GM19324 (cell line): ENCODE data around the gene DNAJC24.
"Not testable (repeated sequence)": the region's sequence is repeated elsewhere in the genome, so short reads cannot be mapped to it uniquely, and the experiment has no call there.

Experiments used
- ATAC-seq: cut with Tn5 transposase; IDR thresholded peaks from one replicate; pipeline ENCODE4 v1.9.1; 2021; ENCODE audit warnings: mild to moderate bottlenecking, moderate library complexity; ENCODE audit not compliant: unreplicated experiment, low FRiP score

DNAJC24 gene, protein sequence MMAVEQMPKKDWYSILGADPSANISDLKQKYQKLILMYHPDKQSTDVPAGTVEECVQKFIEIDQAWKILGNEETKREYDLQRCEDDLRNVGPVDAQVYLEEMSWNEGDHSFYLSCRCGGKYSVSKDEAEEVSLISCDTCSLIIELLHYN

DNA sequence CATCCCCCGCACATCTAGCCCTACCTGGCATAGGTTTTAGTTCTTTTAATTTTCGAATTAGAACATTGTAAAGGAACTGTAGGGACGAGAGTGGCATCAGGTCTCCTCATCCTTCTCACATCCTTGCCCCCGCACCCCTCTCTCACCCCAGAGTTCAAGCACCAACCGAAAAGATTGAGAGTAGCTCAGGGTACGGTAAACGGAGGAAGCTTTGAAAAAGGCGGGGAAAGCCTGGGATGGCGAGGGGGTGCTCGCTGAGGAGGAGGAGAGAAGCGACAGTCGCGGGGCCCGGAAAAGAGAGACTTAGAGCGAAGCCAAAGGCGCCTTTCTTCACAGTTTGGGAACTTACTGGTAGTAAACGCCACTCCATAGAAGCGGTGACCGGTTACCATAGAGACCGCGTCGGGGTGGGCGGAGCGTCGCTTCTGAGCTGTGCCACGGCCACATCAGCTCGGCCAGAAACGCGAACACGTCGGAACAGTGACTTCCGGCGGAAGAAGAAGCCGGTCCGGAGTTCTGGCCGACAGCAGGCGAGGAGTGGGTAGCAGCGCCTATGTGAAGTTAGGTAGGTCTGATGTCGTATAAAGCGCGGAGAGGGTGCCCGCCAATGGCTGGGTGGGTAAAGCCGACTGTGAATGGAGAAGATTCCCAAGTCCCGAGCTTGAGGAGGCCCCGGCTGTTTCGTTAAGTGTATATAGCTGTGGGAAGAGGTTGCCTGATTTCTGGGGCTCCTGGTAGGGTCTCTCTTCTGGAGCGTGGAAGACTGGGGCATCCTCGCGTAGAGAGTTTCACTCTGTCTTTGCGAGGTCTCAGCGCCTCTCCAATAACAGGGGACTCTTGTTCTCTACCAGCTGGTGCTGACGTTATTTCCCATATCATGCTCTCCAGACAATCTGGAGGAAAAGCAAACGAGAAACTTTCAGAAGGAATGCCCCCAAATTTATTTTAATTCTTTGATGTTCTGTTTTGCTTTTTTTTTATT, at the start of gene DNAJC24, which contains the start of gene DCDC1:
Gene DNAJC24 (plus strand): TSS at position 513 of the 982 bp plus-strand sequence. CDS start 889 bp downstream, outside the sequence.
Gene DCDC1 (minus strand): TSS at position 392 of the 982 bp plus-strand sequence. CDS start 41,459 bp downstream, outside the sequence.
- ATAC-seq, result peak; percentile 99

DNA sequence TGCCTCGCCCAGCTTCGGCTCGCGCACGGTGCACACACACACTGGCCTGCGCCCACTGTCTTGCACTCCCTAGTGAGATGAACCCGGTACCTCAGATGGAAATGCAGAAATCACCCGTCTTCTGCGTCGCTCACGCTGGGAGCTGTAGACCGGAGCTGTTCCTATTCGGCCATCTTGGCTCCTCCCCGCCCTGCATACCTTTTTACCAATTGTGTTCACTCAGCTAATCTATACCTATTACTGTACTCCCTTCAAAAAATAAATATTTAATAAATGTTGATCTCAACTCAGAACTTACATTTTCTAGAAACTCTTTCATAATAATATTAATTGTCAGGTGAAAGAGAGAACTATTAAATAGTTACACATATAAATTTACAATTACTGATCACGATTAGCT, 48.2 kb upstream of the DNAJC24 start:
- ATAC-seq, result not testable (repeated sequence)

- no peak for ATAC-seq
Measured at GRCh38 chr11:31323145-31323544, 46.5 kb upstream of the DNAJC24 start.

GRCh38 chr11:31325160-31325559, 44.5 kb upstream of the DNAJC24 start:
- no peak for ATAC-seq

- ATAC-seq, result peak; percentile 75
Measured at GRCh38 chr11:31326470-31327148, 43.1 kb upstream of the DNAJC24 start.

DNA sequence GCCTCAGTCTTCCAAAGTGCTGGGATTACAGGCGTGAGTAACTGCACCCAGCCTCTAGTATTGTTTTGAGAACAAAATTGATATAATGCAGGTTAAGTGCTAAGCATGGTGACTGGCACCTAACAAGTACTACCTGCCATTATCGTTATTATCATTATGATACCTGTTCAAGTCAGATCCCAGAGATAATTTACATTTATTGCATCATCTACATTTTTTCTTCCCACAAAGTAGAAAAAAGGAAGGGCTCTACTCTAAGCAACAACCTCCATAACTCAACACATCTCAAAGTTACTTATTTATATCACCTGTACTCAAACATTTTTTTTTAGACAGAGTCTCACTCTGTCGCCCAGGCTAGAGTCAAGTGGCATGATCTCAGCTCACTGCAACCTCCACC, 42.2 kb upstream of the DNAJC24 start:
- no peak for ATAC-seq

- no peak for ATAC-seq
Measured at GRCh38 chr11:31328697-31329096, 41.0 kb upstream of the DNAJC24 start.

- no peak for ATAC-seq
Measured at GRCh38 chr11:31337806-31338205, 31.9 kb upstream of the DNAJC24 start.

DNA sequence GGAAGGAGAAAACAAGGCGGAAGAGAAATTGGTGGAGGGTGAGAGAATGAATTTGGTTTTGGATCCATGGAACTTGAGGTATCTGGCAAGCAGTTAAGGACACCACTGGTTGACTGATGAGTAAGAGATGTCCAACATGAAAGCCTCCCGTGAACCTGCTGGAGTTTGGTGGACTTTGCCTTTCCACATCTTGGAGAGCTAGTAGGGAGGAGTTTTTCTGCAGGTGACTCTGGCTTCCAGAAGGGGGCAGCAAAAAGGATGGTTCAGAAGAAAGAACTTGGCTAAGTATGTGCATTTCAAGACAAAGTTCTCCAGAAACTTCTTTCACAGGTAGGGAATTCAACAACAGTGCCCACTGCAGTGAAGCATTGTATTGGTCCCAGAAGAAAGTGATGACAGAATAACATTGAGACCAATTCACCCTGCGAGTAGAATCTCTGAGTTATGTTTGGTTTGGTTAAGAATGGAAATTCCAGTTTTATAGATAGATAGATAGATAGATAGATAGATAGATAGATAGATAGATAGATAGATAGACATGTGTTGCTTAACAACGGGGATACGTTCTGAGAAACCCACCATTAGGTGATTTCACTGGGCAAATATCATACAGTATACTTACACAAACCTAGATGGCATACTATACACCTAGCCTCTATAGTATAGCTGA, 28.6 kb upstream of the DNAJC24 start:
- ATAC-seq, result peak; percentile 50

- no peak for ATAC-seq
Measured at GRCh38 chr11:31351168-31351567, 18.5 kb upstream of the DNAJC24 start.

DNA sequence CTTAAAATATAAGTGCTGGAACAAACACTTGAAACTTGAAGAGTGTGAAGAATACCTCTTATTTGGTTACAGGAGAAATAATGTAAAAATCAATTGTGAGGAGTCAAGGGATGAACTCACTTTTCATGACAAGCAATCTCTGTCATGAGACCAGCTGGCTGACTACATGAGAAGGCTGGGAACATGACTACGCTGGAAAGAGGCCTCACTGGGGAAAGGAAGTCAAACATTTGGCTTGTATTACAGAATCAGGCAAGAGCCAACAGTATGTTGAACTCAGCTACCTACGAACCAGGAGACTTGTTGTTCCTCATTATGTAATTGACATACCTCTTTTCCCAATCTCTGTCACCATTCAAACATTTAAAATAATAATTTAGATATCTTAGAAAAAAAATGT, 14.5 kb upstream of the DNAJC24 start:
- no peak for ATAC-seq

GRCh38 chr11:31355817-31356216, 13.8 kb upstream of the DNAJC24 start:
- ATAC-seq, result no peak

DNA sequence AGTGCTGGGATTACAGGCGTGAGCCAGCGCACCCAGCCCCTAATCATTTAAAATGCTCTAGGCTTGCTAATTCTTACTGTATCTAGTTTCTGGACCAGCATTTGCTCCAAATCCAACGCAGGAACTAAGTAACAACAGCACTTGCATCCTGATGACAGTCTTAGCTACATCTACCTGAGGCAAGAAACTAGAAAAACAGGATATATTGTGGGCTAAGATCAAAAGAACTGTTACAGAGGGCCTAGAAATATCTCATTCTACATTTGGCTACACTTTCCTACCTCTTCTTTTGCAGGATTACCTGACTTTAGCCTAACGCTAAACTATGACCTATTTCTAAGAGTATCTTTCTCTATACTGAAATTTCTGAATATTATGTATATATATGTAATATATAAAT, 7.9 kb upstream of the DNAJC24 start:
- ATAC-seq, result no peak

- ATAC-seq, result no peak
Measured at GRCh38 chr11:31366795-31367194, 2.9 kb upstream of the DNAJC24 start.

DNA sequence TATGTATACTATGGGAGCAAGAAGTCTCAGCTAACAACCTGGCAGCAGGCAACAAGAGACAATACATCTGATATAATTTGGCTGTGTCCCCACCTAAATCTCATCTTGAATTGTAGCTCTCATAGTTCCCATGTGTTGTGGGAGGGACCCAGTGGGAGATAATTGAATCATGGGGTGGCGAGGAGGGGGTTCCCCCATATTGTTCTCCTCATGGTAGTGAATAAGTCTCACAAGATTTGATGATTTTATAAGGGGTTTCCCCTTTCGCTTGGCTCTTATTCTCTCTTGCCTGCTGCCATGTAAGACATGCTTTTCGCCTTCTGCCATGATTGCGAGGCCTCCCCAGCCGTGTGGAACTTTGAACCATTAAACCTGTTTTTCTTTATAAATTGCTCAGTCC, 6.2 kb downstream of the DNAJC24 start:
- ATAC-seq, result no peak

DNA sequence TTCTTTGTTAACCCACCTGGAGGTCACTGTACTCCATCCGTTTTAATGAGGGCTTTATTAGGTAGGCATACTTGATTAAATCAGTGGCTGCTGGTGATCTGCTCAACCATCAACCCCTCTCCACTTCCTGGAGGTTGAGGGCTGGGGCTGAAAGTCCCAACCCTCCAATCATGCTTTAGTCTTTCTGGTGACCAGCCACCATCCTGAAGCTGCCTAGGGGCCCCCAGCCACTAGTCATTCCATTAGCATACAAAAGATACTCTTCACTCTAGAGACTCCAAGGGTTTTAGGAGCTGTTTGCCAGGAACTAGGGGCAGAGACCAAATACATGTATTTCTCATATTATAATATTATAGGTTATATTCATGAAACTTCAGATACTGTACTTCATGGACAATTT, 13.5 kb downstream of the DNAJC24 start:
- no peak for ATAC-seq

DNA sequence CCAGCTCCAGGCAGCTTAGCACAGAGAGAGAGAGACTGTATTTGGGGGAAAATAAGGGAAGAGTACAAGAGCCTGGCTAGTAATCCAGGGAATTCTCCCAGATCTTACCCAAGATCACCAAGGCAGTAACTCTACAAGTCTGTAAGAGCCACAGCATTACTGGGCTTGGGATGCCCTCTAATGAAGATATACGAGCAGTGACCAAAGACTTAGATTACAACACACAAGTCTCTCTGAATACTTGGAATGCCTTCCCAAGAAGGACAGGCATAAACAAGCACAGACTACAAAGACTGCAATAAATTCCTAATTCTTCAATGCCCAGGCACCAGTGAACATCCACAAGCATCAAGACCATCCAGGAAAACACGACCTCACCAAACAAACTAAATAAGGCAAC, 17.7 kb downstream of the DNAJC24 start:
- ATAC-seq, result no peak

DNA sequence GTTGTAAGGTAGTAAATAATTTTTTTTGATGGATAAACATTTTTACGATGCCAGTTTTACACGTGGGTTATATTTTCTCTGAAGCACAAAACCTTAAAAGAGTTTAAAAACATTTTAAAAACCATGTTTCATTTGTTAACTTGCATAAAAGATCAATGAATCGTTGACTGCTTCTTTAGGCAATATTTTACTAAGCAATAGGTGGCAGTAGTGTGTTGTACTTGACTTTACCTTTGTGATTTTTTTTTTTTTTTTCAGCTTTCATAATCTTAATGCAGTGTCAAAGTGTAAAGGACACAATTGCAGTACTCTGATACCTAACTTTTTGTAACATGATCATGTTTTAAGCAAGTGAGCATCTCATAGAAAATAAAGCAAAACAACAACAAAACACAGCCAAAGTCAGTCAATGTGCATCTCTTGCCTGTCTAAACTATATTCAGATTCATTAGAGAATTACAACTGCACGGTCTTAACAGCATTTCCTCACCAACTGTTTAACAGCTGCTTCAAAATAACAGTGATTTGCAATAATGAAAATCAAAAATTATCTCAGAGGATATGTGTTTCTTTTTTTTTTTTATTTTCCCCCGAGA, 27.7 kb downstream of the DNAJC24 start:
- ATAC-seq, result no peak

GRCh38 chr11:31404614-31405013, 35.0 kb downstream of the DNAJC24 start:
- no peak for ATAC-seq

- ATAC-seq, result no peak
Measured at GRCh38 chr11:31408201-31408600, 38.5 kb downstream of the DNAJC24 start.
